Motor neuron (in vitro differentiated cells): ENCODE data around the gene RREB1. TPM values are rescaled to one million over a fixed set of nuclear protein-coding genes. Genes with fewer than 3 reads are reported as not detected.

Experiments used
- ATAC-seq, 8 experiments: fragments of 200-7000 bp; cut with Tn5 transposase; replicated peaks in 6 of 8; 2 replicates each; pipeline ENCODE4 v1.8.0; 2021; ENCODE audit warnings: mild to moderate bottlenecking in 8 of 8, moderate library complexity in 8 of 8
- H3K27ac ChIP-seq, 2 donors: fragments of 250-450 bp; sonication (Bioruptor Pico); 2 replicates each; pipeline ENCODE4 v1.9.0; 2021; ENCODE audit warnings: antibody characterized with exemption in 2 of 2, mild to moderate bottlenecking in 2 of 2, moderate library complexity in 1 of 2
- H3K4me1 ChIP-seq, 2 donors: fragments of 250-450 bp; sonication (Bioruptor Pico); replicated peaks in 1 of 2; 2 replicates each; pipeline ENCODE4 v1.6.1; 2021; ENCODE audit warnings: antibody characterized with exemption in 2 of 2, mild to moderate bottlenecking in 2 of 2, moderate library complexity in 1 of 2
- H3K4me3 ChIP-seq, 5 donors: fragments of 250-450 bp; sonication (Bioruptor Pico); 2 replicates each; pipeline ENCODE4 v1.9.0; 2021; ENCODE audit warnings: antibody characterized with exemption in 5 of 5, mild to moderate bottlenecking in 5 of 5, moderate library complexity in 4 of 5
- WGBS, 10 experiments: fragments of 450-650 bp; shearing (Covaris generic); methylation state at CpG; one replicate each; pipeline ENCODE4 v1.0.0; 2022; 5-methylcytosine and 5-hydroxymethylcytosine counted together
- in situ Hi-C, 9 experiments: fragments of 400-800 bp; cut with MboI; loops; one replicate each; pipeline ENCODE4 v1.15.0; 2021; ENCODE audit warnings: low sequenced_read_pairs in 9 of 9, low pct_unique_long_range_greater_than_20kb in 2 of 9; ENCODE audit not compliant: unreplicated experiment in 9 of 9
- total RNA-seq, 8 experiments: library from RNA; unstranded; fragments of 300-600 nt; gene quantifications; 2 replicates each; pipeline versions ENCODE4 v1.2.3 to v1.2.4, GENCODE V29; 2022

RREB1 gene
- total RNA-seq, 8 experiments from 2014 or later, result 2.5 to 32.3 (median 6.1) TPM

DNA sequence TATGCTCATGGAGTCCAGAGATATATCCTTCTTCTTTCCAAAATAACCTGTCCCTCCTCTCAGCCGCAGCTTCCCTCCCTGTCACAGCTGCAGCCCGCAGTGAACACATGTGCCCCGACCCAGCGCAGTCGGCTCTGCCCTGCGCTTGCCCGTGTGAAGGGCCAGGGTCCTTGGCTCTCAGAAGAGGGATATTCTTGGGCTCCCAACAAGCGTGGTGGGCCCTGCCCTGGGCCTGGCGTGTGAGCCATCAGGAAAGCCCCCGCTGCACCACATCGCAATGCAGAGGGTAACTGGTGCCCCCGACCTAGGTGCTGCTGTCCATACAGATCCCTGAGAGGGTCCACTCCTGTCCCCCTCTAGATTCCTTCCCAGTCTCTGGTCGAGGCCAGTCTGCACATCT, 140.1 kb downstream of the RREB1 start:
- in situ Hi-C loops, result loop anchor here in 8 of 9 experiments (25.0 kb wide), 4 partner anchors 336 to 561 kb away; no protein-coding TSS in a partner anchor
- WGBS, 10 experiments, result 88 to 100% (median 96%) methylated on average over 1 to 5 of the region's 13 CpGs; no CpG with 5 or more reads in 5 of the 10 experiments
- ATAC-seq, result no peak
- H3K27ac ChIP-seq, result no peak overlapping the region
- H3K4me1 ChIP-seq, result peaks cover 5 to 13% of the 10 kb centered on the region in 2 donors
- no peak overlapping the region for H3K4me3 ChIP-seq

DNA sequence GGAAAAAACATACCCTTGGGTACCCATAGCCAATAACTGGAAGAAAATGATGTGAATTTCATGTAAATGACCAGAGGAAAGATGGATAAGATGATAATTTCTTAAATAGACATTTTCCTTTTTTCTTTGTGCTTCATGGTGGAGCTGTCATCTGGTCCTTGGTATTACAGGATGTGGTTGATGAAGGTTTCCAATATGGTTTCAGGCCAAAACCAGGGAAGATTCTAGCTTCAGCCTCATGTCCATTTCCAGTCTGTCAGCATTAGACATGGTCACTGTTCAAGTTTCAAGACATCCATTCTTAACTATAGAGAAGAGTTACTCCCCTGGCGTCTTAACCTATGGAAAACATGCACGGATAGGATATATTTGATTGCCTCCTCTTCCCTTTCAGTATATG, 141.6 kb downstream of the RREB1 start:
- Histone ChIP-seq H3K4me1 (peaks cover 0 to 8% of the 10 kb centered on the region in 2 donors), H3K4me3 (no peak overlapping the region), H3K27ac (no peak overlapping the region)
- in situ Hi-C loops, result loop anchor here in 8 of 9 experiments (25.0 kb wide), 4 partner anchors 337 to 562 kb away; no protein-coding TSS in a partner anchor
- no peak for ATAC-seq
- 75 to 100% (median 100%) methylated on average over 1 to 2 of the region's 2 CpGs; no CpG with 5 or more reads in 1 of the 10 experiments for WGBS, 10 experiments

DNA sequence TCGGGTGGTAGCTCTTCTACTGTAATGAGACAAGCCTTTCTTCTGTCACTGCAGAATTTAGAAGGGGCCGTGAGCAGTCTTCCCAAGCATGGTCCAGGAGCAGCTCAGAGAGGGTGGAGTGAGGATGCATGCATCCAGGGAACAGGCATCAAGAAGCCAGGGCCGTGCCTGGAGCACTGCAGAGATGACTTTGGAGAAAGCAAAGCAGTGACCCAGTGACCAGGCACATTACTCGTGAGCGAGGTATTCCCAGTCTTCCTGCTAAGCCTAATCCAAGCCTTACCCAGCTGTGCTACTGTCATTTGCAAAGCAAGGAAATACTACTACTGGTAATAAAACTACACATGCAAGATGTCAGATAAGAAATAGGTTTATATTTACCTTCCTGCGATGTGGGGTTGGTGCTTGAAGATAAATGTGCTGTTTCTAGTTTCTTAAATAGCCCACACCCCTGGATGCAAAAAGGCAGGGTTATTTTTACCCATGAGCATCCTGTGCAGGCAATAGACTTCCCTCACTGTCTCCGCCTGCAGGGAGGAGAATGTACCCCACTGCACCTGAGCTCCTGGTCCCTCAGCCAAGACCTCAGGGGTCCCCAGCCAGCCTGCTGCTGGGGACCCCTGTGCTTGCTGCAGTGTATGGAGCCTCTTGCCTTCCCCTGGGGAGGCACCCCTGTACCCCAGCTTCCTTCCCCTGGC, 142.3 kb downstream of the RREB1 start:
- ATAC-seq, result peak in 2 of 8 experiments; percentile 34 to 40

DNA sequence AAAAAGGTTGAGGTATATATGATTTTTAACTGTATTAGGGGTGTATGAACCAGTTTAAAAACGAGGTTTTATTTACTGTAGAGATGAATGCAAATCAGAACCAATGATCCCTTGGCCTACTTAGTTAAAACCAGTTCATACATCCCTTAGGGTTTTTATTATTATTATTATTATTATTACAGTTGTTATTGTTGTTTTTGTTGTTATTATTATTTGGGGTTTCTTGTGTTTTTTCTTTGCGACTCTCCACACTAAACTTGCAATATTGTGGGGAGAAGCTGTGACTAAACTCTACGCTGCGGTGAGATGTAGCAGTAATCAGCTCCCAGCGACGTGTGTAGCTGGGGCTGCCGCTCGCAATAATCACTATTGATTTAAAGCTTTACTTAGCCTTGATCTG, 143.1 kb downstream of the RREB1 start:
- WGBS, 10 experiments, result 56 to 96% (median 86%) methylated on average over 1 to 8 of the region's 8 CpGs; no CpG with 5 or more reads in 3 of the 10 experiments
- peaks cover 0 to 8% of the 10 kb centered on the region in 2 donors for H3K4me1 ChIP-seq
- in situ Hi-C loops, result no loop called here
- H3K27ac ChIP-seq, result no peak overlapping the region
- ATAC-seq, result no peak
- H3K4me3 ChIP-seq, result no peak overlapping the region

More for the DNA sequence above, 142.3 kb downstream of the RREB1 start:
- no peak overlapping the region for H3K4me3 ChIP-seq
- H3K4me1 ChIP-seq, result peaks cover 0 to 8% of the 10 kb centered on the region in 2 donors
- in situ Hi-C loops, result loop anchor here in 8 of 9 experiments (25.0 kb wide), 4 partner anchors 338 to 563 kb away; no protein-coding TSS in a partner anchor
- no peak overlapping the region for H3K27ac ChIP-seq
- 44 to 100% (median 88%) methylated on average over 1 to 6 of the region's 7 CpGs; no CpG with 5 or more reads in 2 of the 10 experiments for WGBS, 10 experiments

DNA sequence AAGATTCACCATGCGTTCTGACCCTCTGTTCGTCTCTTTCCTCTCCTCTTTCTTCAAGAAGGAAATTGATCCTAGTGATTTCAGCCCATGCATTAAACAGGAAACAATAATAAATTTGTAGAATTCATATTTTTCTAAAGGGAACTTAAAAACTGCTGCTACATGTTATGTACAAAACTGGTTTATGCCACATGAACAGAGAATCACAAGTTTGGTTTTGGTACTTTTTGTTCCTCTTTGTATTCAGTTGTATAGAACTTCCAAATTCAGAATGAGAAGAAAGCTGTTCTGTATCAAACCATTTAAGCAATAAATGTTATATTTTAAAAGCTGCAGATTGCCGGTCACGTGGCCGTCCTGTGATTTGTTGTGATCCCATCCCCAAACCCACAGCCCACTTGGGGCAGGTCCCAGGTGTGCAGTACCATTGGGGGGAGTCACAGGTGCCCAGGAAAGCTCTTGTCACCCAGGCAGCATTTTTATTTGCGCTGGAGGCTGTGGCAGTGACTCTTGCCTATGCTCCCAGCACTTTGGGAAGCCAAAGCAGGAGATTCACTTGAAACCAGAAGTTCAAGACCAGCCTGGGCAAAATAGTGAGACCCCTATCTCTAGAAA, 144.0 kb downstream of the RREB1 start:
- WGBS, 10 experiments, result 89 to 100% (median 94%) methylated on average over 1 to 6 of the region's 6 CpGs; no CpG with 5 or more reads in 1 of the 10 experiments
- ATAC-seq, result no peak
- peaks cover 0 to 8% of the 10 kb centered on the region in 2 donors for H3K4me1 ChIP-seq
- no peak overlapping the region for H3K4me3 ChIP-seq
- in situ Hi-C loops, result no loop called here
- H3K27ac ChIP-seq, result no peak overlapping the region

DNA sequence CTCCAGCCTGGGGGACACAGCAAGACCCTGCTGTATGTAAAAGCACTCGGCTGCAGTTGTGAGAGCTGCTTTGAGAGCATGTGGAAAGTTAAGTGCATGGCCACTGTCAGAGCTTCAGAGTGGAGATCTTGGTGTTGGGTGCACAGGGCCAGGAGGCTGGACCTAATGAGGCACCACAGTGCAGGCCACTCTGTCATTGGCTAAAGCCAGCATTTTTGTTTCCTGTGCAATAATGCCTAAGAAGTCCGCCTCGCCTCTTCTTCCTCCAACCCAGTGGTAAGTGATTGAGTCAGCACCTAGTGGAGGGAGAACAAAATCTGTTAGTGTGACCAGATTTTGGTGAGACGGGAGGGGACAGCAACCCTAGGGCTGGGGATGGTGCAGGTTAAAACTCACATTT, 144.6 kb downstream of the RREB1 start:
- no peak overlapping the region for H3K27ac ChIP-seq
- in situ Hi-C loops, result no loop called here
- ATAC-seq, result no peak
- H3K4me3 ChIP-seq, result no peak overlapping the region
- H3K4me1 ChIP-seq, result peaks cover 0 to 8% of the 10 kb centered on the region in 2 donors
- WGBS, 10 experiments, result 80 to 100% (median 98%) methylated on average over 2 to 3 of the region's 4 CpGs; no CpG with 5 or more reads in 4 of the 10 experiments

DNA sequence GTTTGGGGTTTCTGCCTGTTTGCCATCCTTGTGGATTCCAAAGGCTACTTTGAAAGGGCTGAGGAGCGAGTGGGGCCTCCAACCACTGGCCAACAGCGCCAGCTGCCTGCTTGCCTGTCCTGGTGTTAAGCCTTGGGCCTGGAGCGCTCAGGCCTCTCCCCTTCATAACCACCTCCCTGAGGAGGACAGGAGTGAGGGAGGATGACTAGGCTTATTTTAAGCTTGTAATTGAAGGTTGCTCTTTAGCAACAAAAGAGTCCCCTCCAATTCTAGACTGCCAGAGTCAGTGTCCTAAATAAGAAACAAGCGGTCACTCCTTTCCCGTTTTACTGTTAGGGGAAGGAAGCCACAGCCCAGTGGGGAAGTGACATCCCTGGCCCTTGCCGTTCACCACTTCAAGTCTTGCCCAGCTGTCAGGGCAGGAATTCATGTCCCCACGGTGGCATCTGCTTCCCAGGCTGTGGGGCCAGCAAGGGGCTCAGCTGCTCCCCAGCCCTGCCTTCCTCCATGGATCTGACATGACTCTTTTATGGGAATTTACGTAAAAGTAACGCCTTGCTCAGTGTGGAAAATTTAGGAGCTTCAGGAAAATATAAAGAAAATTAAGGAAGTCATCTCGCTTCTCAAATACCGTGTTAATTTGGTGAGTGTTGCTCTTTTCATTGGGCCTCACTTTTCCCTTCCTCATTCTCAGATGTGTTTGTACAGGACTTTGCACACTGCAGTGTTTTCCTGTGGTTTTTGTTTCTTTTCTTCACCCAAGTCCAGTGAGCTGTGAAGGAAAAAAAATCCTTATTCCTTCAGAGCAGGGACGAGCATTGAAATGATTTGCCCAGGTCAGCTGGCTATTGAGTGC, 147.4 kb downstream of the RREB1 start:
- ATAC-seq, result peak in 2 of 8 experiments; percentile 25 to 26
- Histone ChIP-seq H3K4me3 (no peak overlapping the region), H3K4me1 (peaks cover 0 to 5% of the 10 kb centered on the region in 2 donors), H3K27ac (no peak overlapping the region)
- 24 to 96% (median 86%) methylated on average over 2 to 8 of the region's 12 CpGs; no CpG with 5 or more reads in 1 of the 10 experiments for WGBS, 10 experiments
- in situ Hi-C loops, result no loop called here

DNA sequence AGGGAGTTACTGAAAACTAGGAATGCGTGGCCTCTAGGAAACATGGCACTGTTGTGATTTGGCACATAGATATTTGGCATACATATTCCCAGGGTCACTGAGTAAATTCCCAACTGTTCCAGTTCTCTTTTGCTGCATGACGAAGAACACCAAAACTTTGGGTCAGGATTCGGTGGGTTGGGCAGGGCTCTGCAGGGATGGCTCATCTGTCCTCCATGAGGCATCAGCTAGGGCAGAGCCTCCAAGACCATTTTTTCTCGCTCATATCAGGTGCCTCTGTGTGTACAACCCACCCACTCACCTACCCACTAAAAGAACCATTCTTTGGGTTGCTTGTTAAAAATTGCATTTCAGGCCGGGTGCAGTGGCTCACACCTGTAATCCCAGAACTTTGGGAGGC, 148.2 kb downstream of the RREB1 start:
- H3K4me1 ChIP-seq, result peaks cover 3 to 4% of the 10 kb centered on the region in 2 donors
- H3K27ac ChIP-seq, result no peak overlapping the region
- in situ Hi-C loops, result no loop called here
- WGBS, 10 experiments, result 86 to 100% (median 100%) methylated on average over 1 to 5 of the region's 5 CpGs; no CpG with 5 or more reads in 2 of the 10 experiments
- no peak overlapping the region for H3K4me3 ChIP-seq
- no peak for ATAC-seq

DNA sequence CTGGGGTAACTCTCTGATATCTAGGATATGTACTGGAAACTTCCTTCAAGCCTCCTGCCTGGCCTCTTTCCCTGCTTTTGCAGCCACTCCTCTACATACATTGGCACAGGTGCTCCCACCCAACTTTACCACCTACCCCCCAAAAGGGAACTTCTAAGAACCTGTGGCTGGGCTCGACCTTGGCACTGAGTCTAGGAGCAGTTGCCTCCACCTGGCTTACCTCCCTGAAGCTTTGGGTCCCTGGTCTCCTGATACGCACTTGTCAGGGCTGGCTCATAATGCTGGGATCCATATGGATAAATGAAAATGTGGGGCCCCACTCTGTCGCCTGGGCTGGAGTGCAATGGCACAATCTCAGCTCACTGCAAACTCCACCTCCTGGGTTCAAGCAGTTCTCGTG, 149.0 kb downstream of the RREB1 start:
- no peak overlapping the region for H3K4me3 ChIP-seq
- in situ Hi-C loops, result no loop called here
- peaks cover 6 to 12% of the 10 kb centered on the region in 2 donors for H3K4me1 ChIP-seq
- WGBS, 10 experiments, result 75 to 100% (median 84%) methylated on average over 1 to 3 of the region's 4 CpGs; no CpG with 5 or more reads in 2 of the 10 experiments
- ATAC-seq, result no peak
- no peak overlapping the region for H3K27ac ChIP-seq

DNA sequence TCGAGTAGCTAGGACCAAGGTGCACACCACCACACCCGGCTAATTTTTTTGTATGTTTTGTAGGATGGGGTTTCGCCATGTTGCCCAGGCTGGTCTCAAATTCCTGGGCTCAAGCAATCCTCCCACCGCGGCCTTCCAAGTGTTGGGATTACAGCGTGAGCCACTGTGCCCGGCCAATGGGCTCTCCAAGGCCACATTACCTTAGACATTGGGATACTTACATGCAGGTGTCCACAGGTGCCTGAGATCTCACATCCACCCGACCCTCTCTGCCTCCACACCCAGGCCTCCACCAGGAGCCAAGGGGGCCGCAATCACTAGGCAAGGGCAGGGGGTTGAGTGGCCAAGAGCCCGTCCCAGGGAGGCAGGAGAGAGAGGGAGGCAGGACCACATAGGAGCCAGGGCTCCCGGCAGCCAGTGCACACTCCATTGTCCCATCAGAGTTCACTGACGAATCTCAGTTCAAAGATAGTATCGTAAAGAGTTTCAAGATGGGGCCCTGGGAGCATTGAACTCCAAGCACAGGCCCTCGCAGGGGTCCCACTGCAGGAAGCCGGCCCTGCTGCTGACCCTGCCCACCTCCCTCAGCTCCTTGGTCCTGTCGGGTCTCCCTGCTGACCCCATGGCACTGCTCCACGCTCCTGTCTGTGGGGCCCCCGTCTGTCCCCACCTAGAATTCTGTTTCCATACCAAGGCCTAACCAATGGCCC, 149.9 kb downstream of the RREB1 start:
- no peak for ATAC-seq
- Histone ChIP-seq H3K4me1 (peaks cover 6 to 12% of the 10 kb centered on the region in 2 donors), H3K27ac (no peak overlapping the region), H3K4me3 (no peak overlapping the region)
- in situ Hi-C loops, result no loop called here
- WGBS, 10 experiments, result 87 to 100% (median 93%) methylated on average over 2 to 10 of the region's 18 CpGs; no CpG with 5 or more reads in 4 of the 10 experiments

DNA sequence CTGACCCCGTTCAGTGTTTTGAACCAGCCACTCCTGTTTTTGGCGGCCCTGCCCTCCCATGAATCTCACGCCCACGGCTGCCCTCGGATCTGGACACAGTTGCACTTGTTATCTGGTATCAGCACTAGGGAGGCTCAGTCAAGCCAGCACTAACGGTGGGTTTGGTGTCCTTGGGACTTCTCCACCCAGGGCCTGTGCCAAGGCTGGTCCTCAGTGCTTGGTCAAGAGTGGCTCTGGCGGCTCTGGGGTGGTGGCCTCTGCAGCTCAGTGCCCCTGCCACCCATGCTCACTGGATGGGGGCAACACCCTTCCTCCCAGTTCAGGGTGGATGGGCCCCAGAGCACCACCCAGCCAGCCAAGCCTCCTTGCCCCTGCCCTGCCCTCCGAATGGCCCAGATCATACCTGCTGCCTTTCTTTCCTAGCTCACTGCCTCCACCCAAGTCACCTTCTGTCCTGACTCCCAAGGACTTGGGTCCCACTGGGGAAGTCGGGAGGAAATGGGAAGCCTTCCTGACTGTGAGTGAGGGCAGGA, 150.5 kb downstream of the RREB1 start:
- 92 to 100% (median 100%) methylated on average over 1 to 9 of the region's 9 CpGs; no CpG with 5 or more reads in 7 of the 10 experiments for WGBS, 10 experiments
- Histone ChIP-seq H3K4me3 (no peak overlapping the region), H3K27ac (no peak overlapping the region), H3K4me1 (peaks cover 6 to 12% of the 10 kb centered on the region in 2 donors)
- in situ Hi-C loops, result no loop called here
- ATAC-seq, result no peak
